IMR-90 (cell line): Measurements from ENCODE around the gene FRY. TPM values are rescaled to one million over a fixed set of nuclear protein-coding genes. Genes with fewer than 3 reads are reported as not detected.

Experiments
- ATAC-seq: fragments of 200-7000 bp; cut with Tn5 transposase; 2 replicates; pipeline ENCODE4 v1.9.1; 2020; ENCODE audit warnings: low read depth, mild to moderate bottlenecking, moderate library complexity
- BruUV-seq: library from RNA; stranded (reverse); fragments of 400-500 nt; replicated peaks from 2 replicates; lab custom pipeline; 2021; lab: Mats Ljungman, UMichigan
- CTCF ChIA-PET: fragments of 300-600 bp; formaldehyde crosslinking; extraction: SDS; loops from one replicate; lab custom pipeline; 2021; ENCODE audit warnings: antibody characterized with exemption; lab: Yijun Ruan, JAX
- POLR2A ChIA-PET: fragments of 300-600 bp; sonication (Branson Sonifier 250); formaldehyde crosslinking; loops from one replicate; lab custom pipeline; 2022; ENCODE audit warnings: antibody characterized with exemption; ENCODE audit not compliant: unreplicated experiment; lab: Charles Lee
- DNase-seq: peaks from one replicate; pipeline ENCODE4 v3.0.0; 2013
- H2AFZ ChIP-seq: replicated peaks from 2 replicates; pipeline ENCODE3; 2013; ENCODE audit warnings: low read length, mild to moderate bottlenecking; ENCODE audit not compliant: poor library complexity
- H2AK5ac ChIP-seq: 2 replicates; pipeline ENCODE4 v1.6.1; 2013; ENCODE audit warnings: low read depth, low read length, inconsistent platforms
- H2AK9ac ChIP-seq: replicated peaks from 2 replicates; pipeline ENCODE3; 2013; ENCODE audit warnings: mild to moderate bottlenecking, low read depth, low read length, moderate library complexity; ENCODE audit not compliant: poor library complexity
- H2BK120ac ChIP-seq: 2 replicates; pipeline ENCODE4 v1.6.1; 2013; ENCODE audit warnings: low read depth, low read length, inconsistent platforms
- H2BK15ac ChIP-seq: 3 replicates; pipeline ENCODE4 v1.6.1; 2013; ENCODE audit warnings: low read depth, low read length, inconsistent platforms
- H2BK20ac ChIP-seq: 2 replicates; pipeline ENCODE4 v1.6.1; 2013; ENCODE audit warnings: low read depth, mild to moderate bottlenecking, inconsistent platforms, low read length, moderate library complexity
- H2BK5ac ChIP-seq: 2 replicates; pipeline ENCODE4 v1.6.1; 2013; ENCODE audit warnings: mild to moderate bottlenecking, low read depth, low read length, inconsistent platforms; ENCODE audit not compliant: poor library complexity, severe bottlenecking
- H3K14ac ChIP-seq: replicated peaks from 2 replicates; pipeline ENCODE4 v1.6.1; 2013; ENCODE audit warnings: low read depth, low read length, inconsistent platforms
- H3K18ac ChIP-seq: 2 replicates; pipeline ENCODE4 v1.6.1; 2013; ENCODE audit warnings: low read depth, low read length, control low read depth
- H3K23ac ChIP-seq: 2 replicates; pipeline ENCODE4 v1.6.1; 2013; ENCODE audit warnings: low read depth, low read length, inconsistent platforms
- H3K27ac ChIP-seq: 2 replicates; pipeline ENCODE4 v1.5.1; 2013; ENCODE audit warnings: mild to moderate bottlenecking, control low read depth, low read length; ENCODE audit not compliant: insufficient read depth
- H3K27me3 ChIP-seq: 2 replicates; pipeline ENCODE4 v1.6.1; 2013; ENCODE audit warnings: low read length; ENCODE audit not compliant: control insufficient read depth, insufficient read depth
- H3K36me3 ChIP-seq: 2 replicates; pipeline ENCODE4 v1.6.1; 2013; ENCODE audit warnings: low read length, mixed read lengths; ENCODE audit not compliant: control insufficient read depth, insufficient read depth
- H3K4ac ChIP-seq: 2 replicates; pipeline ENCODE4 v1.6.1; 2013; ENCODE audit warnings: low read depth, low read length, inconsistent platforms
- H3K4me1 ChIP-seq: 2 replicates; pipeline ENCODE4 v1.6.1; 2013; ENCODE audit warnings: low read length, mixed read lengths; ENCODE audit not compliant: control insufficient read depth, insufficient read depth
- H3K4me2 ChIP-seq: 2 replicates; pipeline ENCODE4 v1.6.1; 2013; ENCODE audit warnings: low read depth, mild to moderate bottlenecking, control low read depth, low read length, moderate library complexity
- H3K4me3 ChIP-seq: 2 replicates; pipeline ENCODE4 v1.5.1; 2013; ENCODE audit warnings: low read depth, mild to moderate bottlenecking, control low read depth, low read length, moderate library complexity; ENCODE audit not compliant: insufficient read depth
- H3K56ac ChIP-seq: 2 replicates; pipeline ENCODE4 v1.6.1; 2013; ENCODE audit warnings: low read length, inconsistent platforms; ENCODE audit not compliant: insufficient read depth; ENCODE audit errors: extremely low read depth
- H3K79me1 ChIP-seq, 2 experiments: 2 replicates each; pipeline ENCODE4 v1.6.1; 2013; ENCODE audit warnings: low read length in 2 of 2, inconsistent platforms in 1 of 2, low read depth in 1 of 2
- H3K9ac ChIP-seq: 2 replicates; pipeline ENCODE4 v1.6.1; 2013; ENCODE audit warnings: low read depth, low read length, control low read depth
- H3K9me1 ChIP-seq: 2 replicates; pipeline ENCODE4 v1.6.1; 2013; ENCODE audit warnings: low read length, inconsistent platforms; ENCODE audit not compliant: insufficient read depth
- H3K9me3 ChIP-seq: 2 replicates; pipeline ENCODE4 v1.6.1; 2013; ENCODE audit warnings: low read length; ENCODE audit not compliant: control insufficient read depth, insufficient read depth
- H4K20me1 ChIP-seq: 2 replicates; pipeline ENCODE4 v1.6.1; 2013; ENCODE audit warnings: low read length, inconsistent platforms; ENCODE audit not compliant: insufficient read depth
- H4K5ac ChIP-seq: 2 replicates; pipeline ENCODE4 v1.6.1; 2013; ENCODE audit warnings: mild to moderate bottlenecking, low read depth, low read length, control low read depth
- H4K8ac ChIP-seq, 2 experiments: 2 replicates each; pipeline ENCODE4 v1.6.1; 2013; ENCODE audit warnings: low read depth in 2 of 2, low read length in 2 of 2, control low read depth in 1 of 2, inconsistent platforms in 1 of 2
- H4K91ac ChIP-seq: 2 replicates; pipeline ENCODE4 v1.6.1; 2013; ENCODE audit warnings: low read depth, low read length, inconsistent platforms; ENCODE audit not compliant: insufficient read depth
- MAFK ChIP-seq: IDR thresholded peaks from 2 replicates; pipeline ENCODE4 v1.6.1; 2012; ENCODE audit warnings: low read depth, low read length, improper control_type of control experiment
- MAZ ChIP-seq: IDR thresholded peaks from 2 replicates; pipeline ENCODE4 v1.6.1; 2012; ENCODE audit warnings: low read depth, mild to moderate bottlenecking, low read length, improper control_type of control experiment, moderate library complexity, borderline replicate concordance
- MXI1 ChIP-seq: IDR thresholded peaks from 2 replicates; pipeline ENCODE4 v1.6.1; 2012; ENCODE audit warnings: low read depth, mild to moderate bottlenecking, low read length, moderate library complexity, borderline replicate concordance
- NFE2L2 ChIP-seq: fragments of 150-350 bp; IDR thresholded peaks from 2 replicates; pipeline ENCODE4 v1.6.1; 2016; ENCODE audit warnings: low read depth, mild to moderate bottlenecking, low read length
- RFX5 ChIP-seq: IDR thresholded peaks from 2 replicates; pipeline ENCODE4 v1.8.0; 2012; ENCODE audit warnings: low read depth, mild to moderate bottlenecking, low read length, moderate library complexity
- WGBS, 2 experiments: methylation state at CpG; one replicate each; pipeline versions ENCODE4 v1.1.5 to v1.1.7; 2013; ENCODE audit warnings: missing lambda C conversion rate in 2 of 2; ENCODE audit not compliant: insufficient read length in 1 of 2; ENCODE audit errors: extremely low coverage in 2 of 2; 5-methylcytosine and 5-hydroxymethylcytosine counted together
- dilution Hi-C: fragments of 300-500 bp; cut with HindIII; formaldehyde crosslinking; loops from one replicate; pipeline ENCODE4 v1.14.3; 2018; ENCODE audit warnings: low sequenced_read_pairs; ENCODE audit not compliant: unreplicated experiment
- in situ Hi-C: fragments of 300-500 bp; cut with MboI; formaldehyde crosslinking; loops from 3 replicates; pipeline ENCODE4 v1.14.3; 2019; ENCODE audit warnings: low sequenced_read_pairs, inconsistent platforms, mixed read lengths
- intact Hi-C: fragments of 100-400 bp; cut with micrococcal nuclease; formaldehyde crosslinking; loops from 2 replicates; pipeline ENCODE4 v1.10.0; 2022
- polyA plus RNA-seq, 3 experiments: library from polyadenylated mRNA; depleted of rRNA; stranded (reverse); fragments of >200 nt; gene quantifications; 2 replicates each; pipeline ENCODE4 v1.2.3, GENCODE V29; 2012; ENCODE audit warnings: low replicate concordance in 1 of 3
- total RNA-seq: library from RNA; depleted of rRNA; stranded (reverse); fragments of >200 nt; gene quantifications from 2 replicates; pipeline ENCODE4 v1.2.3, GENCODE V29; 2012
- TF ChIP-seq, protein P1 (sequence below): conservative IDR thresholded peaks from 2 replicates; pipeline ENCODE4 v1.5.1; 2012; ENCODE audit warnings: mild to moderate bottlenecking, low read depth, low read length, improper control_type of control experiment

Gene FRY
- total and polyA plus RNA-seq, 2 of the 4 experiments (the other 2 are of a cell fraction) = 3.0 to 4.8 TPM

DNA sequence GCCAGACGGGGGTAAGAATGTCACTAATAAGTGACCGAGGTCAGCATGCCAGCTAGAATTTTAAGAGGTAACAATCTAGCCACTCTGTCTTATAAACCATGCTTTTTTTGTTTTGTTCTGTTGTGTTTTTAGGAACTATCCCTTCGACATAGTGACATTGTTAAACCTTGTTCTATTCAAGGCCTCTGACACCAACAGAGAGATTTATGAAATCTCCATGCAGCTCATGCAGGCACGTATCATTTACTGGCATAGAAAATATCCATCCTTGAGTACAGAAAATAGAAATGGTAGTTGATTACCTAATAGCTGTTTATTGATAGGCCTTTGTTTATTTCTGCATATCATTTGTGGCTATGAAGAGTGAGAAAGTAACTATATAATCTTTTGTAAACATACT, 170.2 kb downstream of the FRY start:
- Histone ChIP-seq H2BK120ac (no peak overlapping the region), H2AK5ac (no peak overlapping the region), H3K18ac (no peak overlapping the region), H3K4me1 (peaks cover 11% of the 10 kb centered on the region), H2BK15ac (no peak overlapping the region), H3K9me3 (no peaks in the 10 kb centered on the region), H4K5ac (no peak overlapping the region), H3K9ac (no peak overlapping the region), H3K79me1 (no peaks in the 10 kb centered on the region), H2AFZ (no peak overlapping the region), H3K4me3 (no peak overlapping the region), H3K27me3 (no peaks in the 10 kb centered on the region), H3K23ac (no peak overlapping the region), H4K91ac (no peak overlapping the region), H2AK9ac (no peak overlapping the region), H4K8ac (no peak overlapping the region), H3K4me2 (no peak overlapping the region), H3K56ac (no peak overlapping the region), H3K9me1 (peaks cover 5% of the 10 kb centered on the region; the same call in 1 of the 2 replicates), H2BK20ac (no peak overlapping the region), H3K27ac (no peak overlapping the region), H2BK5ac (no peak overlapping the region), H3K4ac (no peak overlapping the region), H3K14ac (no peak overlapping the region), H3K36me3 (no peaks in the 10 kb centered on the region), H4K20me1 (no peaks in the 10 kb centered on the region)
- DNase-seq (no peak), ATAC-seq (no peak)
- in situ Hi-C loops (no loop called here), dilution Hi-C loops (no loop called here), intact Hi-C loops (no loop called here)
- CTCF ChIA-PET = no interaction called here
- BruUV-seq = no TSS peak
- POLR2A ChIA-PET = no interaction called here
- TF ChIP-seq MAFK = no peak
- TF ChIP-seq NFE2L2 = no peak
- TF ChIP-seq RFX5 = no peak
- TF ChIP-seq MXI1 = no peak
- TF ChIP-seq, protein P1, sequence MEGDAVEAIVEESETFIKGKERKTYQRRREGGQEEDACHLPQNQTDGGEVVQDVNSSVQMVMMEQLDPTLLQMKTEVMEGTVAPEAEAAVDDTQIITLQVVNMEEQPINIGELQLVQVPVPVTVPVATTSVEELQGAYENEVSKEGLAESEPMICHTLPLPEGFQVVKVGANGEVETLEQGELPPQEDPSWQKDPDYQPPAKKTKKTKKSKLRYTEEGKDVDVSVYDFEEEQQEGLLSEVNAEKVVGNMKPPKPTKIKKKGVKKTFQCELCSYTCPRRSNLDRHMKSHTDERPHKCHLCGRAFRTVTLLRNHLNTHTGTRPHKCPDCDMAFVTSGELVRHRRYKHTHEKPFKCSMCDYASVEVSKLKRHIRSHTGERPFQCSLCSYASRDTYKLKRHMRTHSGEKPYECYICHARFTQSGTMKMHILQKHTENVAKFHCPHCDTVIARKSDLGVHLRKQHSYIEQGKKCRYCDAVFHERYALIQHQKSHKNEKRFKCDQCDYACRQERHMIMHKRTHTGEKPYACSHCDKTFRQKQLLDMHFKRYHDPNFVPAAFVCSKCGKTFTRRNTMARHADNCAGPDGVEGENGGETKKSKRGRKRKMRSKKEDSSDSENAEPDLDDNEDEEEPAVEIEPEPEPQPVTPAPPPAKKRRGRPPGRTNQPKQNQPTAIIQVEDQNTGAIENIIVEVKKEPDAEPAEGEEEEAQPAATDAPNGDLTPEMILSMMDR = no peak
- no peak for TF ChIP-seq MAZ
- WGBS, 2 experiments = no CpG with 5 or more reads among the region's 4 CpGs
